ENCODE data around the gene KCNMA1. TPM values are rescaled to one million over a fixed set of nuclear protein-coding genes. Genes with fewer than 3 reads are reported as not detected.

The KCNMA1 gene
- total and polyA plus RNA-seq, 9 of the 15 experiments (the other 6 are each of a cell fraction or from before 2014, with no cell fraction given) = 0.01 to 0.95 (median 0.15) TPM; not detected in 4

- WGBS (ENCODE audit: insufficient coverage, low coverage, missing lambda C conversion rate) = 2% methylated on average over 3 of the region's 3 CpGs
- no peak for TF ChIP-seq ZBTB49 (CRISPR knock-in tag; IDR thresholded peaks at IDR 0.05; ENCODE audit: borderline replicate concordance)
- no peak for TF ChIP-seq DPF2 (IDR thresholded peaks at IDR 0.05)
- TF ChIP-seq CCNT2 (IDR thresholded peaks at IDR 0.05; ENCODE audit: borderline replicate concordance, extremely low read depth, insufficient read length, low read depth, low read length) = no peak
- no peak for TF ChIP-seq SRSF1 (IDR thresholded peaks at IDR 0.05; ENCODE audit: low read depth, low read length)
- TF ChIP-seq JUN (IDR thresholded peaks at IDR 0.05; ENCODE audit: borderline replicate concordance, low read depth, low read length) = no peak
- no peak for TF ChIP-seq JUN (CRISPR knock-in tag; IDR thresholded peaks at IDR 0.05; ENCODE audit: borderline replicate concordance)
- no peak for TF ChIP-seq USF2 (CRISPR knock-in tag; IDR thresholded peaks at IDR 0.05)
- no peak for TF ChIP-seq NRF1 (conservative IDR thresholded peaks at IDR 0.05 in 1 of 2, IDR thresholded peaks at IDR 0.05 in 1 of 2)
- TF ChIP-seq MAX (CRISPR knock-in tag; IDR thresholded peaks at IDR 0.05) = no peak
- no peak for TF ChIP-seq CREB3L1 (IDR thresholded peaks at IDR 0.05; ENCODE audit: borderline replicate concordance, low read depth)
- TF ChIP-seq SFPQ (IDR thresholded peaks at IDR 0.05; ENCODE audit: low read depth, low read length) = no peak
- TF ChIP-seq HNRNPK (IDR thresholded peaks at IDR 0.05; ENCODE audit: low read depth, low read length, poor library complexity, severe bottlenecking) = no peak
- no peak for TF ChIP-seq MEIS2 (IDR thresholded peaks at IDR 0.05; ENCODE audit: partially characterized antibody)
- no peak for TF ChIP-seq FUS (optimal IDR thresholded peaks at IDR 0.05; ENCODE audit: low read depth, low read length)
Observed at GRCh38 chr10:77436257-77436975, 201.2 kb downstream of the KCNMA1 start.

More at GRCh38 chr10:77436257-77436975, 201.2 kb downstream of the KCNMA1 start:
- ChIA-PET CTCF (ENCODE audit: low intra/inter-chr PET ratio) (no interaction called here), POLR2A (no interaction called here)
- Histone ChIP-seq H3K9me3 (replicated peaks; ENCODE audit: control insufficient read depth, insufficient read depth, low read depth, low read length) (no peaks in the 10 kb centered on the region), H3K9ac (ENCODE audit: insufficient read depth in 1 of 2, low read depth in 2 of 2, low read length in 2 of 2) (no peak overlapping the region), H3K36me3 (ENCODE audit: control insufficient read depth, insufficient read depth, low read length) (no peaks in the 10 kb centered on the region), H3K27ac (ENCODE audit: extremely low read depth, low read depth, low read length) (no peak overlapping the region), H3K4me1 (replicated peaks in 1 of 2; ENCODE audit: control insufficient read depth in 2 of 2, insufficient read depth in 2 of 2, low read length in 2 of 2) (no peaks in the 10 kb centered on the region), H3K4me2 (ENCODE audit: insufficient read depth, low read length) (no peak overlapping the region), H3K4me3 (no peak overlapping the region), H2AFZ (ENCODE audit: low read depth, low read length) (no peak overlapping the region), H3K27me3 (ENCODE audit: control insufficient read depth in 2 of 2, insufficient read depth in 2 of 2, low read length in 2 of 2) (peaks cover 12 to 21% of the 10 kb centered on the region in 2 experiments; a peak in 3 of 5 replicates), H4K20me1 (replicated peaks; ENCODE audit: control insufficient read depth, insufficient read depth, low read length) (0 out of 2 replicates have a peak, but pooled peaks cover 3% of the 10 kb centered on the region), H3K9me1 (ENCODE audit: control insufficient read depth, insufficient read depth, low read length) (no peaks in the 10 kb centered on the region), H3K79me2 (ENCODE audit: control insufficient read depth, insufficient read depth, low read length) (no peaks in the 10 kb centered on the region)
- BruUV-seq (replicated peaks) = no TSS peak
- no peak for FAIRE-seq
- in situ Hi-C loops (cut with MboI) = no loop called here
- no peak for ATAC-seq
- intact Hi-C loops (cut with micrococcal nuclease) = no loop called here
- DNase-seq (ENCODE audit: extremely low read depth in 1 of 4, low spot score in 3 of 4) = no peak
